Stimulated activated CD4-positive, alpha-beta T cell treated with anti-CD3 and anti-CD28 coated beads, Interleukin-4, amount 100 ng/mL, for 4 hours (primary cell): ENCODE measurements around the gene NTN5.
"Not testable (repeated sequence)": the region's sequence is repeated elsewhere in the genome, so short reads cannot be mapped to it uniquely, and the experiment has no call there.

Source experiments
- DNase-seq, 2 experiments: peaks; one replicate each; pipeline ENCODE4 v3.0.0-alpha.2; 2020

NTN5 gene

GRCh38 chr19:48642862-48643261, 30.0 kb downstream of the NTN5 start:
- DNase-seq: no peak

- no peak for DNase-seq
These were observed 31.0 kb downstream of the NTN5 start for GRCh38 chr19:48641850-48642249.

GRCh38 chr19:48639483-48640375, 33.1 kb downstream of the NTN5 start:
- no peak for DNase-seq

GRCh38 chr19:48638831-48639381, 33.9 kb downstream of the NTN5 start:
- DNase-seq: no peak

GRCh38 chr19:48637948-48638830, 34.6 kb downstream of the NTN5 start:
- DNase-seq: peak; percentile 65 to 86

- peak; percentile 98 to 100 for DNase-seq
These were observed 35.3 kb downstream of the NTN5 start for GRCh38 chr19:48637449-48637947.

- no peak for DNase-seq
These were observed 35.9 kb downstream of the NTN5 start, which contains the start of gene DBP for GRCh38 chr19:48636859-48637448. DBP (minus strand) TSS chr19:48637379; CDS start chr19:48636994, 385 bp downstream.

GRCh38 chr19:48635966-48636858, 36.6 kb downstream of the NTN5 start:
- no peak for DNase-seq

- DNase-seq: peak; percentile 69 to 81
These were observed 37.4 kb downstream of the NTN5 start for GRCh38 chr19:48635263-48635965.

- peak; percentile 91 to 96 for DNase-seq
These were observed 38.2 kb downstream of the NTN5 start for GRCh38 chr19:48634424-48635262.

GRCh38 chr19:48634036-48634342, 38.8 kb downstream of the NTN5 start:
- DNase-seq: no peak

GRCh38 chr19:48633148-48634035, 39.4 kb downstream of the NTN5 start:
- DNase-seq: no peak

GRCh38 chr19:48632692-48633147, 40.1 kb downstream of the NTN5 start:
- DNase-seq: no peak

- not testable (repeated sequence) for DNase-seq
These were observed 40.5 kb downstream of the NTN5 start for GRCh38 chr19:48632286-48632685.

GRCh38 chr19:48631225-48631624, 41.6 kb downstream of the NTN5 start:
- no peak for DNase-seq

- DNase-seq: no peak
These were observed 42.3 kb downstream of the NTN5 start for GRCh38 chr19:48630296-48631063.

- DNase-seq: no peak
These were observed 43.1 kb downstream of the NTN5 start for GRCh38 chr19:48629599-48630295.

- DNase-seq: no peak
These were observed 43.6 kb downstream of the NTN5 start for GRCh38 chr19:48629297-48629598.
